Hematopoietic multipotent progenitor cell treated with erythropoietin and hydrocortisone succinate and interleukin-3 and kit ligand, for 6 days (in vitro differentiated cells): Measurements from ENCODE around the gene GPR17.

ENCODE experiments used
- DNase-seq: peaks from one replicate; pipeline ENCODE4 v3.0.0-alpha.2; 2015

GPR17 gene, protein sequence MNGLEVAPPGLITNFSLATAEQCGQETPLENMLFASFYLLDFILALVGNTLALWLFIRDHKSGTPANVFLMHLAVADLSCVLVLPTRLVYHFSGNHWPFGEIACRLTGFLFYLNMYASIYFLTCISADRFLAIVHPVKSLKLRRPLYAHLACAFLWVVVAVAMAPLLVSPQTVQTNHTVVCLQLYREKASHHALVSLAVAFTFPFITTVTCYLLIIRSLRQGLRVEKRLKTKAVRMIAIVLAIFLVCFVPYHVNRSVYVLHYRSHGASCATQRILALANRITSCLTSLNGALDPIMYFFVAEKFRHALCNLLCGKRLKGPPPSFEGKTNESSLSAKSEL

DNA sequence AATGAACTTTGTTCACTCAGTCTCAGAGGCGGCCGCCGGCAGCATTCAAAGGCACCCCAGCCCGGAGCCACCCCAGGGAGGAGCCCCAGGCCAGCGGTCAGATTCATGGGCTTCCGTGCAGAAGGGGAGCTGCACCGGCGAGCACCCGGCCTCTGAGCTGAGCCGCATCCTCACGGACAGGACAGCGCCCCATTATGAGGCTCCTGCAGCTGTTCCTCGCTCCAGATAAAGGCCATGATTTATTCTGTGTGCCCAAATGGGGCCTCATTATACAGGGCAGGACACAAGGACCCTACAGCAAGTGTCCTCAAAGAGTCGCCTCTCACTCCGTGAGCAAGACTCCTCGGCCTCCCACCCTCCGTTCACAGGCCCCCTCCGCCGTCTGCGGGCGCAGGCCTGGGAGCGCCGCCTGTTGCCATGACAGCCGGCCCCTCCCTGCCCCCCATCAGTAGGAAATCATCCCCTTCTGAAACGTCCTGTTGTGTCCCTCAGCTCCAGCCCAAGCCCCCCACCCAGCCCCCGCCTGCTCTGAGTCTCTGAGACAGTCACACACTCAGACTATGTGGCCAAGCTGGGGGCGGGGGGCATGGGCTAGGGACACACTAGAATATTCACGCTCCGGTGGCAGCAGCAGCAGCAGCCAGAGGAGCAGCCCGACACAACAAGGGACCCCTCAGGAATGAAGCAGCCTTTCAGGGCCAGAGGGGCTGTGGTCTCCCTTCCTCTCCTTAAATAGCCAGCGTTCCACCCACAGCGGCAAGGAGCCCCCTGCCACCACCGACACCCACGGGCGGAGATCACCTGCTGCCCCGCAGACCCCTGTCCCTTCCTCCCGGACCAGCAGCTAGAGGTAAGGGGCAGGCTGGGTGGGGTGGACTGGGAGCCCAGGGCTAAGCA, at the start of gene GPR17:
Gene GPR17 (plus strand): TSS at position 759 of the 897 bp plus-strand sequence. CDS start 4,583 bp downstream, outside the sequence.
- no peak for DNase-seq

DNA sequence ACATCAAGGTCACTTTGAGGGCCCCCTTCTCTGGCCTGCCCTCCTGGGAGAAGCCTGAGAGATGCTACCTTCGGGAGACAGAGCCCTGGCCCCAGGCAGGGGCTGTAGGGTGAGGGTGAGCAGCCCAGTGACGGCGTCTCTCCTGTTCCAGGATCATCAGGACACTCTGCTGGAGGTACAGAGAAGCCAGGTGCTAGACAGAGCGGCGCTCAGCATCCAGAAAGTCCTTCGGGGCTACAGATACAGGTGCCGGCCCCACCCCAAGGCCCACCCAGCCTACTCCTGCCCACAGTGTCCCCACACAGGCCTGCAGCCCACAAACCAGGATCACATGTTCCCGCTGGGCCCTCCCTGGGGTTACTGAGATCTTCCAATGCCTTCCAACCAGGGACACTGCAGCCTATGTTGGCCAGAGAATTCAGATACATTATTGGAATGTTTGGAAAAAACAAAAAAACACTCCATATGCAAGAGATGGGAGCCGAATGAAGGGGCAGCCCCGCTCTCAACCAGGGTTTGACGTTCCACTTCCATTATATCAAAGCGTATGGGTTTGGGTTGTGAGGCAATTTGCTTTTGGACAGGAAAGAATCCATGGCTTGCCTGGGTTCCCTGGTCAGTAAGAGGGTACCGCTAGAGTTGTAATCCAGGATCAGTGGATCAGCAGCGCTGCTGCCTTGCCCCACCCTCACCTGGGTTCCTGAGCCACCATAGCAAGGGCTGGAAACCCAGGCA, 49.5 kb upstream of the GPR17 start:
- no peak for DNase-seq

DNA sequence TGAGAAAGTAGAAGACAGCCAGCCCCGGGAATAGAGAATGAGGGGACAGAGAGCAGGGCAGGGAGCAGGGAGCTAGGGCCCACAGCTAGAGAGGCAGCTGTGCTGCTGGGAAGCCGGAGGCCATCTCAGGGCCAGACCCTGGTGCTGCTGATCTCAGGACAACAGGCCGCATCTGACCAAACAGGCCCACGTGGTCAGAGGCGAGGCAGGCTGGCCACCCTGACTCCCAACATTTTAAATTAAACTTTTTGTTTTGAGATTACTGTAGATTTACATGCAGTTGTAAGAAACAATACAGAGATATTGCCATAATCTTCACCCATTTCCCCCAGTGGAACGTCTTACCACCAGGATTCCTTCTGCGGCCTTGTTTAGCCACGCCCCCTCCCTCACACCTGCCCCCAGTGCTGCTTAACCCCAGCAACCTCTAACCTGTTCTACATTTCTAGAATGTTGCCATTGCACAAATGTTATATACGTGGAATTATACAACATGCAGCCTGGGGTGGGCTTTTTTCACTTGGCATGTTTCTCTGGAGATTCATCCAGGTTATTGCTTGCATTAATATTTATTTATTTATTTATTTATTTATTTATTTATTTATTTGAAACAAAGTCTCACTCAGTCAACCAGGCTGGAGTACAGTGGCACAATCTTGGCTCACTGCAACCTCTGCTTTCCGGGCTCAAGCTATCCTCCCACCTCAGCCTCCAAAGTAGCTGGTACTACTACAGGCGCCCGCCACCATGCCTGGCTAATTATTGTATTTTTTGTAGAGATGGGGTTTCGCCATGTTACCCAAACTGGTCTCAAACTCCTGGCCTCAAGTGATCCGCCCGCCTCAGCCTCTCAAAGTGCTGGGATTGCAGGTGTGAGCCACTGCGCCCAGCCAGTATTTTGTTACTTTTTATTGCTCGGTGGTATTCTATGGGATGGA, 48.6 kb upstream of the GPR17 start:
- DNase-seq: no peak

DNA sequence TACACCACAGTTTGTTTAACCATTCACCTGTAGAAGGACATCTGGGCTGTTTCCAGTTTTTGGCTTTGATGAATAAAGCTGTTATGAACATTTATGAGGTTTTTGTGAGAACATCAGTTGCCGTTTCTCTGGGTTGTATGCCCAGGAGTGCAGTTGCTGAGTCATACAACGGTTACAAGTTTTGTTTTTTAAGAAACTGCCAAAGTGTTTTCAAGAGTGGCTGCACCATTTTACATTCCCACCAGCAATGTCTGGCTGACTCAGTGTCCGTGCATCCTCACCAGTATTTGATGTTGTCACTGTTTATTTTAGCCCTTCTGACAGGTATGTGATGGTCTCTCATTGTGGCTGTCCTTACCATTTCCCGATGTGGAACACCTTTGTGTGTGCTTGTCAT, 48.0 kb upstream of the GPR17 start:
- no peak for DNase-seq

DNA sequence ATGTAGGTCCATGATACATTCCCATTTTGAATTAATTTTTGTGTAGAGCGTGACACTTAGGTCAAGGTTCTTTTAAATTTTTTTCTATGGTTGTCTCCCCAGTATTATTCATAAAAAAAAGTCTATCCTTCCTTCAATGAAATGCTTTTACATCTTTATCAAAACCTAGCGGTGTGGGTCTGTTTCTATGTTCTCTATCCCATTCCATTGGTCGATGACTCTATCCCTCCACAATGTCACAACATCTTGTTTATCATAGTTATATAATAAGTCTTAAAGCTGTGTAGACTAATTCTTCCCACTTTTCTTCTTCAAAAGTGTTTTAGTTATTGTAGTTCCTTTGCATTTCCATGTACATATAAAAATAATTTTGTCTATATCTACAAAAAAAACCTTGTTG, 47.2 kb upstream of the GPR17 start:
- DNase-seq: no peak

DNA sequence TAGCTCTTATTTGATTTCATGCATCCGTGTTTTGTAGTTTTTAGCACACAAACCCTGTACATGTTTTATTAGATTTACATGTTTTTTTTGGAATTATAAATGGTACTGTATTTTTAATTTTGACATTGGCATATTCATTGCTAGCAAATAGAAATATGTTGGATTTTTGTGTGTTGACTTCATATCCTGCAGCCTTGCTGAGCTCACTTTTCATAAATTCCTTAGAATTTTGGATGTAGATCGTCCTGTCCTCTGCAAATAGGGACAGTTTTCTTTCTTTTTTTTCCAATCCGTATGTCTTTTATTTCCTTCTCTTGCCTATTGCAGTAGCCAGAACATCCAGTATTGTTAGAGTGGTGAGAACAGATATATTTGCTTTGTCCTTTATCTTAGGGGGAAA, 46.7 kb upstream of the GPR17 start:
- no peak for DNase-seq

DNA sequence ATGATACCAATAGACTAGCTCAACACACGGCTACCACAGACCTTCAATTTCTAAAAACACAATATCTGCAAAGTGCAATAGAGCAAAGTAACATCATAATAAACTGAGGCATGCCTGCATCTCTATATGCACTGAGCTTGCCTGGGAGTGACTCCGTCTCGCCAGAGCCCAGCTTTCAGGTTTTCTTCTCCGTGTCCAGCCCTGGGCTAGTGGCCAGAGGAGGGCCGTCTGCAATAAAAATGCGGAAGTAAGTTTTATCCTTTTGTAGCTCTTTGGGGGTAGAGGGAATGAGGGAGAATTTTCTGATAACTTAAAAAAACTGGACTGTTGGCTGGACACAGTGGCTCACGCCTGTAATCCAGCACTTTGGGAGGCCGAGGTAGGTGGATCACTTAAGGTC, 41.0 kb upstream of the GPR17 start:
- DNase-seq: no peak

DNA sequence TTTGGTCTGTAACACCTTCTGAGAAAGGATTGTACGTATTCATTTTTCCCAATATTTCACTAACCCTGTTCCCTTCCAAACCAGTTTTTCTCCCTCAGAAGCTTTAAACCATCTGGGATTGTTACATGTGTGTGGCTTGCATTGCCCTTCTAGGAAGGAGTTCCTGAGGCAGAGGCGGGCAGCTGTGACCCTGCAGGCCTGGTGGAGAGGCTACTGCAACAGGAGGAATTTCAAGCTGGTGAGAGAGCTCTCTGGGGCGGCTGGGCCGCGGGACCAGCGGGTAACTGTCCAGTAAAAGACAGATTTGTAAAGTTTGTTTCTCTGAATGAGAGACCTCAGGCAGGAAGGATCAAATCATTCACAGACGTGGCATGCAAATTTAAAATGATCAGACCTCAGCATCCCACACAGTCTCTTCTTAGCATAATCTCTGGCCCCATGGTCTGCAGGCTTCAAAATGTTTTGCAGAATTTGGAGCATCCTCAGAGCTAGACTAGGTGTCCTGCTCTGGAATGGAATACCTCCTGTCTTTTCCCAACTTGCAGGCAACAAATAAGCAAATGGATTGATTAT, 40.2 kb upstream of the GPR17 start:
- DNase-seq: no peak

DNA sequence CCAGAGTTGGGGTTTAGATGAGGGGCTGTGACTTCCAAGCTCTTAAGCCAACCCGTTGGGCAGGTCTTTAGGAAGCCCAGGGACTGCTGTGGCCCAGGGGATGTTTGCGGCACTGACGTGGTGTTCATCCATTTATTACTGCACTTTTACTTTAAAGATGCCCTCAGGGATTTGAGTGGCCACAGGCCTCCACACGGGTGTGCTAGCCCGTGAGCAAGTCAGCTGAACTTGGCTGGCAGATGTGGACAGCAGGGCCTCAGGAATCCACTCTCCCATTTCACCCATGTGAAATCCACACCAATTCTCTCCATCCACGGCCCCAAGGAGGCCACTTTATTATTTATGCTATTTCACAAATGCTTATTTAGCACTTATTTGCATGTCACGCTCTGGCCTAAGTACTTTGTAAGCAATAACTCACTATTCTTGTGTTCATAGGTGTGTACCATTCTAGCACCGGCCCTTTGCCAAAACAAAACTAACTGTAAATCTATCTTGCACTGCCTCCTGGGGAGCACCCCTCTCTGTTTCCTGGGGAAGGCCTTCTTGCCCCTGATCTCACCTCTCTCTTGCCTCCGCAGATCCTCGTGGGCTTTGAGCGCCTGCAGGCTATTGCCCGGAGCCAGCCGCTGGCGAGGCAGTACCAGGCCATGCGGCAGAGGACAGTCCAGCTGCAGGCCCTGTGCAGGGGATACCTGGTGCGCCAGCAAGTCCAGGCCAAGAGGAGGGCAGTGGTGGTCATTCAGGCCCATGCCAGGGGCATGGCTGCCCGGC, 39.1 kb upstream of the GPR17 start:
- DNase-seq: no peak

DNA sequence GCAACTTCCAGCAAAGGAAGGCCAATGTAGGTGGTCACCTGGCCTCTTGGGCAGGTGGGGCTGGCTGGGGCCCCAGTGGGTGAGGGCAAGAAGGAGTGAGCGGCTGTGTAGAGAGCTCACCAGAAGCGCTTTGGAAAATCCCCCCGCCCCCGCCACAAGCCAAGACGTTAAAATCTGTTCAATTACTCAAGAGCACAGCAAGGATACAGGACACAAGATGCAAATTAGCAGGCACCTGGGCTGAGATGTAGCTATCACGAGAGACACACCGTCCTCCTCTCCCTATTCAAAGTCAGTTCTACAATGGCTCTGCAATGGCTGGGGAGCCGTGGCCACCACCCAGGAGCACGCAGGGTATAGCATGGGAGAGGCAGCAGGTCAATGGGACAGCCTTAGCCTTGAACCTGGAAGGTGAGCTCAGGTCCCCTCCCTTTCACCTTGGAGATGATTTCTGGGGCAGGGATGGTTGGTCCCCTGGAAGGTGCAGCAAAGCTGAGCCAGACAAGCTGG, 38.5 kb upstream of the GPR17 start:
- DNase-seq: no peak

DNA sequence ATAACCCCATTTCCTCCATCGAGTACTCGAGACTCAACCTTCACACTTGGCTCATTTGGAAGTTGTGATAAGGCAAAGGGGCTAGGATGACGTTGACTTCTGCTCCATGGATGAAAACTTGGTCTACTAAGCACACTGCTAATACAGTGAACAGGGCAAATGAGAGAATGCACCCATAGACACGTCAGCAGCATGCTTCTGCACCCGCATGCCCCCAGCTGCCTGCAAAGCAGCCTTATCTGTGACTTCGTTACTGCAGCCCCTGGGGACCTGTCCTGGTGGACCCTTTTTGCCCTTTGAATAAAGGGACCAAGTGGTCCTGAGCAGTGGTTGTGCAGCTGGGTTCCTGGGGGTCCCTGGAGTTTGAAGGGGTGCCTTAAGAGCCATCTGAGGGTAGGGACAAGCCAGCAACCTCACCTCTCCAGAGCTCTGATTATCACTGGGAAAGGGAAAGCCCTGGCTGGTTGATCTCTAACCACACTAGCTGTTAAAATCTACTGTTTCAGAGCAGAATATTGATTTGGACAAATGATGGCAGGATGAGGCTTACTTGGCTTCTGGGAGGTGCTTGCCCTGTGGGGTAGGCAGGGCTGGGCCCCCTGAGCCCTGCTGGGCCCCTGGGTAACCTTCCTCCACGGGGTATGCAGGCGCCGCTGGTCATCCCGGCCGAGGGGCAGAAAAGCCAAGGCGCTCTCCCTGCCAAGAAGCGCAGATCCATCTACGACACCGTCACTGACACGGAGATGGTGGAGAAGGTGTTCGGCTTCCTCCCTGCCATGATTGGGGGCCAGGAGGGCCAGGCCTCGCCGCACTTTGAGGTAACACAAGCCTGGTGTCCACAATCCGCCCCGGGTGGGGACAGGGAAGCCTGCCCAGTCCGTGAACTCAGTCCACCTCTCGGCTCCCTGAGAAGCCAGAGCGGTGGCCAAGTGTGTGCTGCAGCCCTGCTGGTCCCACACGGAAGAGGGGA, 37.6 kb upstream of the GPR17 start:
- DNase-seq: no peak

DNA sequence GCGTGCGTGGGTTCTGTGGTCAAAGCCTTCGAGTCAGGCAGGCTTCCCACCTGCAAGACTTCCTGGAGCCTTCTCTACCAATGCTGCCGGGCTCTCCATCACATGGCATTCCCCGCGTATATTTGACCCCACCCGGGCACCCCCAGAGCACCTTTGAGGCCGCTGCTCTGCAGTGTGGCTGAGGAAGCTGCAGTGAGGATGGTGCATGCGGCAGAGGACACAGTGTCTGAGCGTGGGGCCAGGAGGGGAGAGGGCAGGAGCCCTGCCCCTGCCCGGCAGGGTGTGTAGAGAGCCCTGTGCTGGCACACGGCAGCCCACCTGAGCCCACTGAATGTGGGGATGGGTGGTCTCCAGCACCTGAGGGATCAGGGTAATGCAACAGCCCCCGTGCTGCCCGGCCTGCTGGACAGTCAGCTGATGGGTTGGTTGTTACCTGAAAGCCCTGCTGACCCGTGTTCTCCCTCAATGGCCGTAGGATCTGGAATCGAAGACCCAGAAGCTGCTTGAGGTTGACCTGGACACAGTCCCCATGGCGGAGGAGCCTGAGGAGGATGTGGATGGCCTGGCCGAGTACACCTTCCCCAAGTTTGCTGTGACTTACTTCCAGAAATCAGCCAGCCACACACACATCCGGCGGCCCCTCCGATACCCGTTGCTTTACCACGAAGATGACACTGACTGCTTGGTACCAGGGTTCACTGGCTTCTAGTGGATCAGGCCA, 36.8 kb upstream of the GPR17 start:
- no peak for DNase-seq

DNA sequence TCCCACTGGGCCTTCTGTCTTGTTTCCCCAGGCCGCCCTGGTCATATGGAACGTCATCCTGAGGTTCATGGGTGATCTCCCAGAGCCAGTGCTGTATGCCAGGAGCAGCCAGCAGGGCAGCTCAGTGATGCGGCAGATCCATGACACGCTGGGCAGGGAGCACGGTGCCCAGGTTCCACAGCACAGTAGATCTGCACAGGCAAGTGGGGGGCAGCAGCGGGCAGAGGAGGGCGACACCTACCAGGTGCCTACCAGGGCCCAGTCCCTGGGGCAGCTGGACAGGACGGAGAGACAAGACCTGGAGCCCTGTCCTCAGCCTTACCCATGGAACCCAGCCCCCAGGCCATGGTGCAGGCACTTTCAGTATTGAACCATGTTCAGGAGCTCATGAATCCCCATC, 36.1 kb upstream of the GPR17 start:
- no peak for DNase-seq

DNA sequence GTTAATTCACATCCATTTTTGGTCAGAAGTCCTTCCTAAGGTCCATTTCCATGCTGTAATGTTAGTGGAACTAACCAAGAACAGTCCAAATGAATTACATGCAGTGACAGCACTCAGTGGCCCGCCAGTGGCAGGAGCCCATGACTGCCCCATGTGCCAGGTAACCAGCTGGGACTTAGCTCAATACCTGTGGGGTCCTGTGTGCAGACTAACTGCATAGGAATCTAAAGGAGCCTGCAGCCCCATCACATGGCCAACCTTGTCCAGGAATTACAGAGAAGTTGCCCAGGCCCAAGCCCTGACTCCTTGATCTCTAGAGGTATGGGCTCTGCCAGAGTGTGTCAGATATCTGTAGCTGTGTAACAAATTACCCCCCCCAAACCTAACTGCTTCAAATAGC, 35.4 kb upstream of the GPR17 start:
- no peak for DNase-seq

DNA sequence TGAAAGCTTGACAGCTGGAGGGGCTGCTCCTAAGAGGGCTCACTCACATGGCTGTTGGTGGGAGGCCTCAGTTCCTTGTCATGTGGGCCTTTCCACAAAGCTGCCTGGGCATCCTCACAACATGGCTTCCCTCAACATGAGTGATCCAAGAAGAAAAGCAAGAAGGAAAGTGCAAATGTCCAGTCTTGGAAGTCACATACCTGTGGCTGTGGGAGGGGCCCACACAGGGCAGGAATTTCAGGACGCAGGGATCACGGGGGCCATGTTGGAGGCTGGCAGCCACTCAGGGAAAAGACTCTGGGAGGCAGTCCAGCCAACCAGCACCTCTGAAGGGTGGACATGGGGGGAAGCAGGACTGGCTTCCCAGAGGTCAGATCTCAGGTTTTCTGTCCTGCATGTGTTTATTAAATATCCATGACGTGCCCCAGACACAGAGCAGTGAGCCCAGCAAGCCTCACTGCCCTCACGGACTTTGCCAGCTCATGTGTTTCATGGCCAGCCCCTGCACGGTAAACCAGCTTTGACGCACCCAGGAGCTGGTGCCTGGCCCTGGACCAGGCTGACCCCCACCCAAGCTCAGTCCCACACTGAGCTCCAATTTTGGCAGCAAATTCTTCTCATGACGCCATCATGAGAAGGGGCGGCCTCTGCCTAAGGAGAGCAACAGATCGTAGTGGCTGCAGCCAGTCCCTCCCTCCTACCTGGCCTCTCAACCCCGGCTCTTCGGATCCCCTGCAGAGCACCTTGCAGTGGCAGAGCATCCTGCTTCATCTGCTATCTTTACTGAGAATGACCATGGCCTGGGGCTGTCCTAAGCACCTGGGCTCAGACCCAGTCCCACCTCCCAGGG, 34.7 kb upstream of the GPR17 start:
- no peak for DNase-seq

DNA sequence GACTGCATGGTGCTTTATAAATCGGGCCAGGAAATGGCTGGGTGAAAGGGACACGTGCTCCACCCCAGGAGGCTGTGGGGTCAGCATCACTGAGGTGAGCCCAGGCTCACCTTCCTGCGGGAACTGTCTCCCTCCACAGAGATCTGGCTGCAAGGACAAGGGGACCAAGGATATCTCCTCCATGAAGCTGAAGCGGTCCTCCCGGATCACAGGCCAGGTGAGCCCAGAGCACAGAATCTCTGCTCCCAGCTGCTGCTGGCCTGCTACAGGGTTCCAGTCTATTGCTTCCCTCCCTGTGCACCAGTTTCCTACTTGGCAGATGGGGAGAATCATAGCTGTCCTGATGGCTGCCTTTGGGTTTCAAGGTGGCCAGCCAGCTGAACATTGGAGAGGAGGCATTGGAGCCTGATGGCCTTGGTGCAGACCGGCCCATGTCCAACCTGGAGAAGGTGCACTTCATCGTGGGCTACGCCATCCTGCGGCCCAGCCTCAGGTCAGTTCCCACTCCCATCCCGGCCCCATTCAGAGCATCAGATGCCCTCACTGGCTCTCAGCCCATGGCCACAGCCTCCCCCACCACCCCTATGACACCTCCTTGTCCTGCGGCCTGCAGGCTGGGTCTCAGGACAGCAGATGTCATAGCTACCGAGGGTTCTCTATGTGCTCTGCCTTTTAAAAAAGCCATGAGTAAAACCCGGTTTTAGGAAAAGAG, 33.7 kb upstream of the GPR17 start:
- no peak for DNase-seq

DNA sequence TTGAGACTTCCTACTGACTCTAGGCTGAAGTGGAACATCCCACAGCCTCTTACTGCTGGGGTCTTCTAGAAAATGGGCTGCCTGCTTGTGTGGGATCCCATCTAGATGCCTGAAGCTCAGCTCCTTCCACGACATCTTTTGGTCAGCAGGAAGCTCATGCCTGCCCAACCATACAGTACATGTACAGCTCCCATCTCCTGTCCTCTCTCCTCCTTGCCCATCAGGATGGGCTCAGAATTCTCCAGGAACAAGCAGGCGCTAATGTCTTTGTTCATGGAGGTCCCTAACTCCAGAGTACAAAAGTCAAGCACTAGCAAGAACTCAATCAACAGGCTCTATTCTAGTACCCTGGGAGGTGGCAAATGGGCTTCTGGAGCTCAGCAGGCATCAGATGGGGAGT, 31.7 kb upstream of the GPR17 start:
- no peak for DNase-seq
